Testis (tissue), 3 donors: ENCODE results near the gene CIITA. TPM values are rescaled to one million over a fixed set of nuclear protein-coding genes. Genes with fewer than 3 reads are reported as not detected.

Experiments used
- DNase-seq: peaks from one replicate; pipeline ENCODE4 v3.0.0-alpha.2; 2019
- H3K27ac ChIP-seq, 2 donors: fragments of 200-600 bp; sonication (generic); one replicate each; pipeline ENCODE4 v1.5.1; 2019
- H3K27me3 ChIP-seq: fragments of 200-600 bp; sonication (generic); one replicate; pipeline ENCODE4 v1.5.1; 2019
- H3K36me3 ChIP-seq: fragments of 200-600 bp; sonication (generic); one replicate; pipeline ENCODE4 v1.5.1; 2017; ENCODE audit warnings: low read depth; ENCODE audit errors: missing control alignments
- H3K4me1 ChIP-seq: fragments of 200-600 bp; sonication (generic); one replicate; pipeline ENCODE4 v1.5.1; 2019
- H3K4me3 ChIP-seq, 2 donors: fragments of 200-600 bp; sonication (generic); one replicate each; pipeline ENCODE4 v1.5.1; 2017 to 2019
- H3K9me3 ChIP-seq: fragments of 200-600 bp; sonication (generic); one replicate; pipeline ENCODE4 v1.5.1; 2017
- CTCF ChIP-seq, 3 experiments: fragments of 450-650 bp in 2 of 3; fragments of 200-600 bp in 1 of 3; sonication (generic) in 1 of 3; IDR thresholded peaks; one replicate each; pipeline ENCODE4 v1.5.1; 2016 to 2019; ENCODE audit warnings: antibody characterized with exemption in 3 of 3, mild to moderate bottlenecking in 2 of 3, moderate library complexity in 1 of 3
- POLR2A ChIP-seq: fragments of 450-650 bp; IDR thresholded peaks from one replicate; pipeline ENCODE4 v1.6.1; 2017; ENCODE audit warnings: antibody characterized with exemption, mild to moderate bottlenecking, moderate library complexity
- WGBS, 2 donors: methylation state at CpG; one replicate each; pipeline ENCODE4 v1.1.5; 2018; 5-methylcytosine and 5-hydroxymethylcytosine counted together
- intact Hi-C: fragments of 100-400 bp; cut with DNase I; formaldehyde crosslinking; loops from one replicate; pipeline ENCODE4 v1.15.1; 2023; ENCODE audit warnings: low total_unique reads
- polyA plus RNA-seq: library from polyadenylated mRNA; stranded (reverse); fragments of 350-450 nt; fragmentation: Illumina TruSeq; extraction: RNeasy Lipid Tissue Mini Kit (QIAGEN cat#74804); gene quantifications from one replicate; pipeline ENCODE4 v1.2.3, GENCODE V29; 2014; ENCODE audit warnings: low read depth, low replicate concordance; ENCODE audit not compliant: insufficient read depth
- total RNA-seq, 2 donors: library from RNA; depleted of rRNA; stranded (reverse); fragments of >200 nt; gene quantifications; one replicate each; pipeline ENCODE4 v1.2.3, GENCODE V29; 2016

Gene CIITA
- total and polyA plus RNA-seq, 3 donors from 2014 or later: 6.3 to 16.0 (median 9.5) TPM

- Histone ChIP-seq H3K36me3 (no peaks in the 10 kb centered on the region), H3K4me1 (no peaks in the 10 kb centered on the region), H3K9me3 (no peaks in the 10 kb centered on the region), H3K27me3 (no peaks in the 10 kb centered on the region), H3K27ac (no peak overlapping the region), H3K4me3 (no peak overlapping the region)
- 85 to 90% methylated on average over 5 of the region's 5 CpGs for WGBS, 2 donors
- TF ChIP-seq POLR2A (no peak), CTCF (IDR thresholded peaks at IDR 0.05) (no peak)
- intact Hi-C loops: no loop called here
- no peak for DNase-seq
Observed at GRCh38 chr16:10870137-10870776, 6.7 kb upstream of the CIITA start.

DNA sequence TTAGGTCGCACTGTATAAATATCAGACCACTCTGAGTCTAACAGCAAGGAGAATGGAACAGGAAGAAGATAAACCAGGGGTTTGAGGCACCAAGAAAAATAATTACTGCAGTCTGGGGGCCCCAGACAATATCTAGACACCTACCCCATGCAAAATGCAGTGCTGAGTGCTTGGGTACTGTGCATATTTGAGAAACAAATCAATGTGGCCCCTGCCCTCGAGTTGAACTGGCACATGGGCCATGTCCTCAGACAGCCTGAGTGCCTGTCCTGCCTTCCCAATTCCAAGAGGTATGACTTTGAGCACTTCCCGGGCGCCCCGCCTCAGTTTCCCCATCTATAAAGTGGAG lies 6.2 kb upstream of the CIITA start:
- no peaks in the 10 kb centered on the region for H3K36me3 ChIP-seq
- intact Hi-C loops: no loop called here
- no peak overlapping the region for H3K4me3 ChIP-seq
- no peak overlapping the region for H3K27ac ChIP-seq
- no peaks in the 10 kb centered on the region for H3K9me3 ChIP-seq
- TF ChIP-seq POLR2A (no peak), CTCF (IDR thresholded peaks at IDR 0.05) (no peak)
- DNase-seq: no peak
- H3K4me1 ChIP-seq: no peaks in the 10 kb centered on the region
- no peaks in the 10 kb centered on the region for H3K27me3 ChIP-seq
- WGBS, 2 donors: 83 to 86% methylated on average over 5 of the region's 5 CpGs

DNA sequence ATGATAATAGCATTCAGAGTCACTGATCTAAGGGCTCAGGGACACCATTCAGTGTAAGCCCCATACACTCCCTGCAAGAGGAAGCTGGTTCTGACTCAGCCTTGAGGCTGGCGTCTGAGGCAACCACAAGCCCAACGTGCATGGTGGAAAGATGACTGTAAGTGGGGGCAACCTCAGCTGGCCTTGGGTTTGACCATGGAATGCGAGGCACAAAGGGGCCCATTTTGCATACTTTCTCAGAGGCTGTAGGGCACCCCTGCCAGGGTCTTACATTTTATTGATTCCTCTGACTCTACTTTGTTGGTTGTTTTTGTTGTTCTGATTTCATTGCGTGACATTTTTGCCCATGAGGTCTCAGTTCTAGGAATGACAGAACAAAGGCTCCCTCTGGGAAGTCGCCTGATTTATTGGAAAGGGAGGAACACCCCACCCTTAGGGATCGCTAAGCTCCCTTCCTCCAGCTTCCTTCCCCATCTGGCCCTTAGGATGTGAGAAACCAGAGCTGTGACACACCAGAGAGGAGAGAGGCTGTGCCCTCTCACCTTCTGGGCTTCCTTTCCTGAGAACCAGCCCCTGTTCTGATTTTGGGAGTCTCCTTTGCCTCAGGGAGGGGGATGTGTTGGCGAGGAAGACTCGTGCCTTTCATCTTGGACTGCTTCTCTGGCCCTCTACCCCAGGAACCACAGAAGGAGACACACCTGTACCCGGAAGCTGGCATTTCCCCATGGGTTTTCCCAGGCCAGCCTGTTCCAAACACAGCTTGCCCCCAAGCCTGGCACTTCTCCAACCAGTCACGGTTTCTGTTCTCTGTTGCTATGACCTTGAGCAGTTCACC lies 5.6 kb upstream of the CIITA start:
- H3K27me3 ChIP-seq: no peaks in the 10 kb centered on the region
- H3K4me1 ChIP-seq: no peaks in the 10 kb centered on the region
- peak overlapping the region in 1 of 2 donors; percentile 41 for H3K27ac ChIP-seq
- H3K4me3 ChIP-seq: no peak overlapping the region
- 32 to 46% methylated on average over 8 to 10 of the region's 10 CpGs for WGBS, 2 donors
- H3K36me3 ChIP-seq: no peaks in the 10 kb centered on the region
- TF ChIP-seq POLR2A: no peak
- TF ChIP-seq CTCF (IDR thresholded peaks at IDR 0.05): no peak
- DNase-seq: no peak
- no peaks in the 10 kb centered on the region for H3K9me3 ChIP-seq
- intact Hi-C loops: no loop called here

- DNase-seq: no peak
- 83 to 87% methylated on average over 2 of the region's 2 CpGs for WGBS, 2 donors
- TF ChIP-seq CTCF (IDR thresholded peaks at IDR 0.05) (no peak), POLR2A (no peak)
- Histone ChIP-seq H3K9me3 (no peaks in the 10 kb centered on the region), H3K27ac (no peak overlapping the region), H3K4me3 (no peak overlapping the region), H3K4me1 (peaks cover 3% of the 10 kb centered on the region), H3K27me3 (no peaks in the 10 kb centered on the region), H3K36me3 (no peaks in the 10 kb centered on the region)
- intact Hi-C loops: no loop called here
Observed at GRCh38 chr16:10876315-10876714, 687 bp upstream of the CIITA start.
